ENCODE data around the gene NCAM1.

Gene NCAM1

DNA sequence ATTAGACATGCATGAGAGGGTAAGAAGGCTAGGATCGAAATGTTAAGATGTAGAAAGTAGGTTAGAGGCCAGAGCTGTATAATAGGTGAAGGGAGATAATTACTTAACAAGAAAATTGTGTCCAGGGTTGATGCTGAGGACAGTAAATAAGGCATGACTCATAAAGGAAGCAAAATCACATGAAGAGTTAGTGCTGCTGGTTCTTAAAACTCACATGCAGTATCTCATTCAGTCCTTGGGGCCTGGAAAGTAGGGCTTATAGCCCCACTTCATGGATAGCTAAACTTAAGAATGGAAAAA is 130.2 kb downstream of the NCAM1 start:
- no peak for DNase-seq

GRCh38 chr11:113096648-113097047 is 135.4 kb downstream of the NCAM1 start:
- no peak for DNase-seq

GRCh38 chr11:113103932-113104690 is 142.9 kb downstream of the NCAM1 start:
- no peak for DNase-seq

- DNase-seq, result no peak
Measured at GRCh38 chr11:113104691-113105251, 143.6 kb downstream of the NCAM1 start.

DNA sequence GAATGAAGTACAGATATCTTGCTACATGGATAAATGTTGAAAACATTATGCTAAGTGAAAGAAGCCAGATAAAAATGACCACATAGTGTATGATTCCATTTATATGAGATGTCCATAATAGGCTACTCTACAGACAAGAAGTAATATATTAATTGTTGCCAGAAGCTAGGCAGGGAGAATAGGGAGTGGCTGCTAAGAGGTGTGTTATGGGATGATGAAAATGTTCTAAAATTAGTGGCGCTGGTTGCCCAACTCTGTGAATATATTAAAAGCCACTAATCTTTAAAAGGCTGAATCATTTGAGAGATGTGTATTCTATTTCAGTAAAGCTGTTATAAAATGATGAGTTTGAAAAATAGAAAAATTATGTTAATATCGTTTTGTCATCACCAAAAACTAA is 144.4 kb downstream of the NCAM1 start:
- no peak for DNase-seq

GRCh38 chr11:113106507-113106906 is 145.3 kb downstream of the NCAM1 start:
- DNase-seq, result no peak

- no peak for DNase-seq
Measured at GRCh38 chr11:113110046-113110445, 148.8 kb downstream of the NCAM1 start.

DNA sequence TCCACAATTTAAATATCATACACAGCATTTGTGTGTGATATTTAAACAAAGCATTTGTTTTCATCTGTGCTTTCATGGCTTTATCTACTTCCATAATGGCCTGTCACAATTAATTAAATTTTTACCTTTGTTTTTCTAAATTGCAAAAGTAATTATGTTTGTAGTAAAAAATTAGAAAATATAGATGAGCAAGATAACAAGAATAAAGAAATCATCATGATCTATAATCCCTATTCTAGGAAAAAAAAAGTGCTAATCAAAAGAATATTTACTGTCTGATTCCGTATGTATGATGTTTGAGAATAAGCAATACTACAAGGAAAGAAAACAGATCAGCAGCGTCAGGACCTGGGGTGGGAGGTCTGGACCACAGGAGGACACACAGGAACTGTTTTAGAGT is 149.9 kb downstream of the NCAM1 start:
- DNase-seq, result no peak

GRCh38 chr11:113112307-113112706 is 151.1 kb downstream of the NCAM1 start:
- DNase-seq, result no peak

GRCh38 chr11:113113801-113114704 is 152.8 kb downstream of the NCAM1 start:
- DNase-seq, result peak; percentile 65

- DNase-seq, result no peak
Measured at GRCh38 chr11:113114705-113115027, 153.4 kb downstream of the NCAM1 start.

DNA sequence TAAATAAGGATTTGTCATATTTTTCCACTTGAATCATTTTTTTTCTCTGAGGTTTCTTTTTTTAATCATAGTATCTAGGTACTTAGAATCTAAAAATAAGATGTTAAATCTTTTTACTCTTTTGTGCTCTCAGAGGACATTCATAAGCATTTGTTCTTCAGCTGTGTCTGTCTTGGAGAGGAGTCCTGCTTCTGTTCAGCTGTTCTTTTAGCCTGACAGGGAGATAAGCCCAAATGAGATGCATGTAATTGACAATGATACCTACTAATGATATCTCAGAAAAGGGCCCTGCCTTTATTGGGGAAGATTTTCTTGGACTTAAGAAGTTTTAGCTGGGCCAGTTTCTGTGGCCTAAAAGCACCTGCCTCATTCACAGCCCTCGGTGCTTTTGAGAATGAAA is 156.9 kb downstream of the NCAM1 start:
- DNase-seq, result no peak

DNA sequence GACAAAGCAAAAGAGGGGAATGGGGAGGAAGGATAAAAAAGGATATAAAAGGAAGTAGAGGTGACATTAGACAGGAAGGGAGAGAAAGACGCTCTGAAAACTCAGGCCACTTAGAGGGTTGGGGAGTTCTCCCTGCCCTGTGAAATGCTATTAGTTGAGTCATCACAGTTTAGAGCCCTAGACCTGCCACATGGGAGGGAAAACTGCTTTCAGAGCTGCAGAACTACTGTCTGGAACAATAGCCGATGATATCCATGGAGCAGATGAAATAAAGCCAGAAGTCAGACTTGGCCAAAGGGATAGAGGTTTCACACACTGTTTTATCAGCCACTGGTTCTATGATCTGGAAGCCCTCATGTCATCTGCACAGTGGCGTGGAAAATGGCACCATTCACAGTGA is 157.9 kb downstream of the NCAM1 start:
- DNase-seq, result no peak

DNA sequence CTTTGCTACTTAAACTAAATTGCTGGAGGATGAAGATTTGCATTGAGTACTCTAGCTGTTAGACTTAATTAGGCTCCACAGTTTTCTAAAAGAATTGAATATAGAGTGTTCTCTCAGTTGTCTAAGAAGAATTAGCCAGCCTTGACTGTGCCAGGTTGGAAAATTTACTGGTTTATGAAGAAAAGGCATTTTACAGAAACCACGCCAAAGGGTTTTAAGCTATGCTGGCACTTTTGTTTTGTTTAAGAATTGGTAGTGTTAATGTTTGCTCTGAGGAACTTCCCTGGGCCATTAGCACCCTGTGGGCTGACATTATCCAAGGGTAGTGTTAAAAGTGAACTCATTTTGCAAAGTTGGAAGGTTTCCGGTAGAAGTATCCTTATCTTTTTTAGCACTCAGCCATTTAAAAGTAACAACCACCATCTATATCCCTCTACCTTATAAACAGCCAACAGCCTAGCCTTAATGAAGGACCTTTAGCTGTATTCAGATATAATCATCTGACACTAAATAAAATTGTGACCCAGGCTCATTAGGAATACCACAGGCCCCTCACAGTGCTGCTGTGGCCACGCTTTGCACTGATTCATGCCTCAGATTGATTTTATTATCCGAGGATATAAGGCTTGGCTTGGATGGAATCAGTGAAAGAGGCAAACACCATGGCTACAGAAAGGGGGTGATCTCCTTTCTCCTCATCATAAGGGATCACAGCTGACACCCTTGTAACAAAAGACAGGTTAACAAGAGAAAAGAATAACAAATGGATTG is 158.9 kb downstream of the NCAM1 start:
- no peak for DNase-seq

GRCh38 chr11:113121746-113122145 is 160.5 kb downstream of the NCAM1 start:
- no peak for DNase-seq

GRCh38 chr11:113124006-113124405 is 162.8 kb downstream of the NCAM1 start:
- DNase-seq, result no peak

- no peak for DNase-seq
Measured at GRCh38 chr11:113124578-113124977, 163.4 kb downstream of the NCAM1 start.

DNA sequence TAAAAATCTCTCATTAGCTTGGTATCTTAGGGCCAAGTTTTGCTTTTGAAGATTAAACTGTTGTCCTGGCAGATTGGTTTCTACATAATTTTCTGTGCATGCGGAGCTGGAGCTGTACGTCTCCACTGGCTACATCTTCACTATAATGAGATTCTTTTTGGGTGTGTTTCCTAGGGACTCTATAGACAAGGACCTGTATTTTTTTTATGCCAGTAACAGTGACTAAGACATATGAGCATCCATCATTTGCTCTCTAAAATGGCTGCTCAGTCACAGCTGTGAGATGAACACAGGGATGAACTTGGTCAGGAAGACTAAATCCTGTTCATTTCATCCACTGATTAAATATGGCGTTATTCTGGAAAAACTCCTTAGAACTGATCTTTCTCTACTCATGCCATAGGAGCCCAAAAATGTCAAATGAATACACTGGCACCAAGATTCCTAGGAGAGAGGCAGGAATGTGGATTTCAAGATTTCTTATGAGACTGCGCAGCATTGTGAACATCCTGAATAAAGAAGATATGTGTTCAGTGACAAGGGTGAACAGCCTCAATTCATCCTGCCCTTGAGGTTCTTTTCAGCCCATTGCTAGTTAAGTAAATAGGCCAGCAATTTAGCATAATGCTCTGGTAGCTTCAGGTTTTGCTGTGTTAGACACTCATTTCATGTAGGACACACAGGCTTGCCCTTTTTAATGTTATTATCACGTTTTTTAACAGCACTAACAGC is 168.2 kb downstream of the NCAM1 start:
- no peak for DNase-seq

DNA sequence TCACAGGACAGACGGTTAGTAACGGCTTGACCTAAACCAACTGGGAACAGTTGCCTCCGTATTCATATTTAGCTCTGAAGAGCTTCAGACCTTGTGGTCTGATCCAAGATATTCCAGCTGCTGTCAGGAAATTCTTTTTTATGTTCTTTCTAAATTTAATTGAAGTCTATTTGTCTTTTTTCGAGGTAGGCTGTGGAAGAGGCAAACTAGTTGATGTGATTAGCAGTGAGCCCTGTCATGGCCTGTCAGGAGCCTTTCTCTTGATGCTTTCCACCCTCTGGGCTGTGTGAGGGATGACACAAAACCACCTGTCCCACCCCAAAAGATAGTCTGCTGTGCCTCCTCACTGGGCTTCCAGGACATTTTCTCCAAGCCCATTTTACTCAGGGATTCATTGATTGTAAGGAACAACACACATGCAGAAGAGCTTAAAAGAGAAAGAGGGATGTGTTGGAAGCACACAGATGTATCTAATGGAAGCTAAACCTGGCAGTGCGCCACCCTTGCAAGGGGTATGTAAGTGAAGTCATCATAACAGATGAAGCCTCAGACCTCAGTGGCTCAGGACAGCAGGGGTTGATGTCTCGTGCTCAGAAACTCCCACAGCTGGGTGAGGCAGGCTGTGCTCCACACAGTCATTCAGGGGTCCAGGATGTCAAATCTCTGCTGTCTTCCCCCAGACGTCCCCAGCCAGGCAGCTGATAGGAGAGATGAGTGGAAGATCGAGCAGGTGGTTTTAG is 170.0 kb downstream of the NCAM1 start:
- DNase-seq, result no peak

DNA sequence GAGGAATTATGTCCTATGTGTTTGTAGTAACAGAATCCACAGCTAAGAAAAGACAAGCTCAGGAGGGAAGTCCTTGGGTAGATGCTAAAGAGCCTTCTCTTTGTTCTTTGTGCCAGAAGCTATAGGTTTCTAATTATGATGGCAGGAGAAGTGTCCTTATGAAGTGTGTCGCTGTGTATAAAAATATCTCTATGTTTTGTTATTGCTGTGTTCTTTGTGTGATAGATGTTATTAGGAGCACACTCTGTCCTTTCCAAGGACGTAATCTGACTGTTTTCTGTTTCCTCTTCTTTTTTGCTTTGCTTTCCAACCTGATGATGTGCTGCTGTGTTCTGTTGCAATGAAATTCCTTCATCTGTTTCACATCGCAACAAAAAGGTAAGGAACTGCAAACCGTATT is 171.9 kb downstream of the NCAM1 start:
- no peak for DNase-seq

GRCh38 chr11:113134626-113135025 is 173.4 kb downstream of the NCAM1 start:
- DNase-seq, result no peak
